HEK293T (cell line): ENCODE results near the gene ZNF41.

ENCODE experiments used
- CTCF ChIA-PET: fragments of 350-600 bp; formaldehyde crosslinking; extraction: SDS; loops from one replicate; lab custom pipeline; 2021; ENCODE audit warnings: antibody characterized with exemption, inconsistent platforms; lab: Yijun Ruan, JAX
- POLR2A ChIA-PET: fragments of 350-600 bp; formaldehyde crosslinking; extraction: SDS; loops from one replicate; lab custom pipeline; 2020; ENCODE audit warnings: antibody characterized with exemption, inconsistent platforms; lab: Yijun Ruan, JAX
- DNase-seq: peaks from one replicate; pipeline ENCODE4 v3.0.0; 2012; ENCODE audit warnings: mixed read lengths; ENCODE audit errors: extremely low spot score
- ARNT ChIP-seq: fragments of 450-650 bp; IDR thresholded peaks from 2 replicates; pipeline ENCODE4 v1.6.1; 2017; ENCODE audit warnings: mild to moderate bottlenecking
- BHLHE40 ChIP-seq: fragments of 450-650 bp; IDR thresholded peaks from 2 replicates; pipeline ENCODE4 v1.6.1; 2016; ENCODE audit warnings: mild to moderate bottlenecking, moderate library complexity, borderline replicate concordance
- CTBP1 ChIP-seq: fragments of 450-650 bp; IDR thresholded peaks from 2 replicates; pipeline ENCODE4 v1.6.1; 2016; ENCODE audit warnings: borderline replicate concordance
- ELF4 ChIP-seq: fragments of 450-650 bp; IDR thresholded peaks from 2 replicates; pipeline ENCODE4 v1.6.1; 2017; ENCODE audit warnings: antibody characterized with exemption
- FOXA1 ChIP-seq: fragments of 450-650 bp; IDR thresholded peaks from 2 replicates; pipeline ENCODE4 v1.6.1; 2016; ENCODE audit warnings: mild to moderate bottlenecking
- FOXK2 ChIP-seq: fragments of 450-650 bp; IDR thresholded peaks from 2 replicates; pipeline ENCODE4 v1.6.1; 2016; ENCODE audit warnings: mild to moderate bottlenecking
- FOXM1 ChIP-seq: fragments of 450-650 bp; IDR thresholded peaks from 2 replicates; pipeline ENCODE4 v1.6.1; 2017; ENCODE audit warnings: mild to moderate bottlenecking, borderline replicate concordance
- HDGF ChIP-seq: fragments of 450-650 bp; IDR thresholded peaks from 2 replicates; pipeline ENCODE4 v1.6.1; 2017; ENCODE audit warnings: antibody characterized with exemption, borderline replicate concordance
- L3MBTL2 ChIP-seq: fragments of 450-650 bp; conservative IDR thresholded peaks from 2 replicates; pipeline ENCODE4 v1.6.1; 2016; ENCODE audit warnings: mild to moderate bottlenecking
- LEF1 ChIP-seq: fragments of 450-650 bp; IDR thresholded peaks from 2 replicates; pipeline ENCODE4 v1.6.1; 2017; ENCODE audit warnings: mild to moderate bottlenecking, borderline replicate concordance
- NFRKB ChIP-seq: fragments of 450-650 bp; IDR thresholded peaks from 2 replicates; pipeline ENCODE4 v1.6.1; 2016; ENCODE audit warnings: mild to moderate bottlenecking, moderate library complexity
- PKNOX1 ChIP-seq: fragments of 450-650 bp; IDR thresholded peaks from 2 replicates; pipeline ENCODE4 v1.6.1; 2016
- SP1 ChIP-seq: fragments of 450-650 bp; IDR thresholded peaks from 2 replicates; pipeline ENCODE4 v1.6.1; 2017
- SUZ12 ChIP-seq: fragments of 450-650 bp; IDR thresholded peaks from 2 replicates; pipeline ENCODE4 v1.6.1; 2016; ENCODE audit warnings: mild to moderate bottlenecking
- TARDBP ChIP-seq: fragments of 450-650 bp; IDR thresholded peaks from 2 replicates; pipeline ENCODE4 v1.6.1; 2016
- ZNF384 ChIP-seq: fragments of 450-650 bp; IDR thresholded peaks from 2 replicates; pipeline ENCODE4 v1.6.1; 2016

The ZNF41 gene

DNA sequence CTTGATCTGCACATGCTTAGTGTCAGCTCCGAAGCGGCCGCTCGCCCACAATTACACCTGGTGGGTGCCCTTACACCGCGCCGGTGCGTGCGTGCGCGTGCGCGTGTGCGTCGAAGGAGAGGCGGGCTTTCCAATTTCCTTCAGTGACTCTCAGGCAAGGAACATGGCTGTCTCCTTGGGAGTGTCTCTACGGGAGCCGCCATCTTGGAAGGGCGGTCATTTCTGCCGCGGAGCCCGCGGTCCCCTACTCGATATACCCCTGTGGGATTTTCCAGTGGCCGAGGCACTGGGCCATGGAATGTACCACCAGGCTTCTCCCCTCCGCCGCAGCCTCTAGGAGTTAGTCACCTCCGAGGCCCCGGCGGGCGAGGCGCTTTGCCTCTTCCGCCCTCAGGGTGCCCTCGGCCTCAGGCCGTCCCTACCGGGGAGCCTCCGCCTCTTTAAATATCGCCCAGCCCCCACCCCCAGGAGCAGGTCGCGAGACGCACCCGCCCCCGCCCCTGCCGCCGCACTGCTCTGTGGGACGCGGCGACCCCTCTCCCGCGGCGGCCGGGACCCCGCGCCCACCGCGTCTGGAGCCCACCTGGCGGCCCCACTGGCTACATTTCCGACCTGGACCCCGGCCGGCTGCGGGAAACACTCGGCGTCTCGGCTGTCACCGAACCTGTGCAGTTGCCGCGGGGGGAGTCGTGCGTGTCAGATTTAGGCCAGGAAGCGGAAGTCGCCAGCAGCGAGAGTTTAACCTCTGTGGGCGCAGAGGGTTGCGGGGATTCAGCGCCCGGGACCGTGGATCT, at the start of gene ZNF41:
Gene ZNF41 (minus strand): TSS at position 711 of the 794 bp plus-strand sequence. CDS start 15,741 bp downstream, outside the sequence.
- POLR2A ChIA-PET, result interaction anchor here (0.9 to 1.2 kb wide), 3 partner anchors 18 to 73 kb away, joined by 3 read pairs; no protein-coding TSS in a partner anchor
- CTCF ChIA-PET, result no interaction called here

DNA sequence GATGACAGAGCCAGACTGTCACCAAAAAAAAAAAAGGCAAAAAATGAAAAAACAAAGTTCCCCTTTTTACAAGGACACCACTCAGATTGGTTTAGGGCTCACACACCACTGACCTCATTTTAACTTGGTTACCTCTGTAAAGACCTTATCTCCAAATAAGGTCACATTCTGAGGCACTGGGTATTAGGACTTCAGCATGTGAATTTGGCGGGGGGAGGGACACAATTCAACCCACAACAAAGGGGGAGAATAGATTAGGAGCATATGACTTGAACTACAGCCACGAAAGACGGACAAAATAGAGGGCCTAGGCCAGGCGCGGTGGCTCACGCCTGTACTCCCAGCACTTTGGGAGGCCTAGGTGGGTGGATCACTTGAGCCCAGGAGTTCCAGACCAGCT, 47.0 kb upstream of the ZNF41 start:
- no peak for TF ChIP-seq HDGF
- TF ChIP-seq FOXM1, result no peak
- no peak for TF ChIP-seq TARDBP
- TF ChIP-seq FOXK2, result no peak
- no peak for TF ChIP-seq BHLHE40
- no peak for TF ChIP-seq L3MBTL2
- TF ChIP-seq SP1, result no peak
- TF ChIP-seq FOXA1, result no peak
- no peak for TF ChIP-seq CTBP1
- no peak for DNase-seq
- ChIA-PET POLR2A (no interaction called here), CTCF (no interaction called here)

More for the DNA sequence above, at the start of gene ZNF41:
- TF ChIP-seq PKNOX1 (no peak), HDGF (no peak), BHLHE40 (no peak), ARNT (no peak), CTBP1 (no peak), FOXA1 (no peak), L3MBTL2 (peak; percentile 93)
- peak; percentile 83 for DNase-seq

- ChIA-PET CTCF (no interaction called here), POLR2A (no interaction called here)
- no peak for TF ChIP-seq FOXM1
- DNase-seq, result no peak
These were observed 46.5 kb upstream of the ZNF41 start for GRCh38 chrX:47529548-47529947.

- ChIA-PET POLR2A (interaction anchor here (0.5 to 2.0 kb wide), 6 partner anchors 10 to 433 kb away, joined by 3 to 6 read pairs (median 4); no protein-coding TSS in a partner anchor), CTCF (interaction anchor here (0.6 to 1.8 kb wide), 9 partner anchors 17 to 401 kb away, joined by 3 to 18 read pairs (median 4); no protein-coding TSS in a partner anchor)
- no peak for TF ChIP-seq ELF4
- TF ChIP-seq SUZ12, result no peak
- no peak for TF ChIP-seq FOXM1
- TF ChIP-seq NFRKB, result no peak
- no peak for TF ChIP-seq LEF1
- TF ChIP-seq FOXK2, result no peak
- TF ChIP-seq PKNOX1, result no peak
- TF ChIP-seq CTBP1, result no peak
- no peak for TF ChIP-seq BHLHE40
- no peak for TF ChIP-seq ZNF384
- TF ChIP-seq L3MBTL2, result no peak; the same call in 1 of the 2 replicates
- TF ChIP-seq FOXA1, result no peak
- TF ChIP-seq SP1, result no peak
- TF ChIP-seq ARNT, result no peak
- TF ChIP-seq TARDBP, result no peak
- TF ChIP-seq HDGF, result no peak
- DNase-seq, result no peak
These were observed 40.7 kb upstream of the ZNF41 start for GRCh38 chrX:47523713-47524166.

- TF ChIP-seq L3MBTL2 (no peak), TARDBP (no peak), ZNF384 (no peak), ELF4 (no peak), FOXM1 (no peak), LEF1 (no peak), SUZ12 (no peak), FOXK2 (no peak), CTBP1 (no peak), SP1 (no peak), PKNOX1 (no peak), NFRKB (no peak), FOXA1 (no peak), ARNT (no peak), HDGF (no peak)
- DNase-seq, result peak; percentile 86
- POLR2A ChIA-PET, result interaction anchor here (0.5 to 2.0 kb wide), 6 partner anchors 9 to 432 kb away, joined by 3 to 6 read pairs (median 4); no protein-coding TSS in a partner anchor
- CTCF ChIA-PET, result interaction anchor here (1.2 to 1.8 kb wide), 7 partner anchors 18 to 333 kb away, joined by 3 to 18 read pairs (median 5); no protein-coding TSS in a partner anchor
These were observed 40.3 kb upstream of the ZNF41 start for GRCh38 chrX:47523297-47523696.

DNA sequence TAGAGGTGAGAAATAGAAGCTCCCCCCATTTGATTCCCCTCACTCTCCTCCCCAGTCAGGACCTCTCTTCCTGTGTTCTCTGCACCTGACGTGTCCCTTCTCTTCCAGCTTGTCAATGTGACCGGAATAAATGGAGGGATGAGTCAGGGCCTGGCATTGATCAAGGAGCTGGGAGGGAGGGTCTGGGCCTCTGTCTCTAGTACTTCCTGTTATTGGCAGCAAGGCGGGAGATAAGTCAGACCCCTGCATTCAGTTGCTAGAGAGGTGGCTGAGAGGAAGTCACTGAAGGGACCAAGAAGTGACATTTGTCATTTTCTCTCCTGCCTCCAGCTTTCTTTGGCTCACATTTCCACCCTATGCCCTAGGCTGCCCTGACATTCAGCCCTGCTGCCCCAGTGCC, 35.1 kb upstream of the ZNF41 start:
- POLR2A ChIA-PET, result no interaction called here
- no peak for DNase-seq
- TF ChIP-seq ARNT (no peak), TARDBP (no peak), CTBP1 (no peak), FOXK2 (no peak), ZNF384 (no peak), LEF1 (no peak), ELF4 (no peak), FOXA1 (no peak), FOXM1 (no peak), NFRKB (no peak), SP1 (no peak), BHLHE40 (no peak), L3MBTL2 (no peak), SUZ12 (no peak)
- CTCF ChIA-PET, result no interaction called here
